ENCODE results near the gene EIF3D. TPM values are rescaled to one million over a fixed set of nuclear protein-coding genes. Genes with fewer than 3 reads are reported as not detected.

EIF3D gene
- total and polyA plus RNA-seq, 2 of the 13 experiments (the other 11 are each of a cell fraction or from before 2014, with no cell fraction given) = 118 to 274 TPM

DNA sequence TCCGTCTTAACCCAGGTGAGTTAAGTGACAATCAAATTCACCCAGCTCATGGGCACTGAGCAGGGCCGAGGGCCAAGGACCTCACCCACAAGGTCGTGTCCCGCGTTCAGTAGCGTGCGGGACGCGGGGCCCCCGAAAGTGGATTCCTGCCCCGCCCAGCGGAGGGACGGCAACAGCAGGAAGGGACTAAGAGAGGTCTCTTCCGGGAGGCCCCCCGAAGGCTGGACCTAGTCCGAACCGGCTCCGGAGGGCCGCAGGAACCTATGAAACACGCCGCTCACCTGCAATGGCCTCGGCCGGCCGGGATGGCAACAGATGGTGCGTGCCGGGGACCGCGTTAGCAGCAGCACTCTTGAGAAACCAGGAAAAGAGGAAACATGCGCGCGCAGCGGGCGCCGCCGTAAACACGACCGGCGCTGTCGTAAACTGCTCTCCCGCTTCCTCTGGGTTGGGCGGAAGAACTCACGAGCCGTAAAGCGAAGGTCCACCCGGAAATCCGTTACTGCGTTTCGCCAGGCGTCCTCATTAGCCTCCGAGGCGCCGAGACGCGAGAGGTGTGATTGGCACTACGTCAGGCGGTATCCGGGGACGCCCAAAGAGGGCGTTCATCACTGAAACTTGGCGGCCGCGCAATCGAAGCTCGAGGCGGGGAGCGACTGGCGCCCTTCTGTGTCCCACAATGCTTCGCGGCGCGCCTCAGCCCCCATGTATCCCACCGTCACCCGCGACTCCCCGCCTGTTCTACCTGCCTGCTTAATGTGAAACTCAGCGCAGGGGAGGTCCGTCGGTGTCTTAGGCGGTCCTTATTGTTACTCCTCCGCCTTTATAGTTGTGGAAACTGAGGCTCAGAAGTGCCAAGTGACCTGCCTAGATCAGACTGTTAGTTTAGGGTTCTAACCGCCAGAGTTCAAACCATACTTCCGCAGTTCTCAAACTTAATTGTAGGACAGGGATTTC is at the start of gene EIF3D (continued):
- TF ChIP-seq, protein P1, sequence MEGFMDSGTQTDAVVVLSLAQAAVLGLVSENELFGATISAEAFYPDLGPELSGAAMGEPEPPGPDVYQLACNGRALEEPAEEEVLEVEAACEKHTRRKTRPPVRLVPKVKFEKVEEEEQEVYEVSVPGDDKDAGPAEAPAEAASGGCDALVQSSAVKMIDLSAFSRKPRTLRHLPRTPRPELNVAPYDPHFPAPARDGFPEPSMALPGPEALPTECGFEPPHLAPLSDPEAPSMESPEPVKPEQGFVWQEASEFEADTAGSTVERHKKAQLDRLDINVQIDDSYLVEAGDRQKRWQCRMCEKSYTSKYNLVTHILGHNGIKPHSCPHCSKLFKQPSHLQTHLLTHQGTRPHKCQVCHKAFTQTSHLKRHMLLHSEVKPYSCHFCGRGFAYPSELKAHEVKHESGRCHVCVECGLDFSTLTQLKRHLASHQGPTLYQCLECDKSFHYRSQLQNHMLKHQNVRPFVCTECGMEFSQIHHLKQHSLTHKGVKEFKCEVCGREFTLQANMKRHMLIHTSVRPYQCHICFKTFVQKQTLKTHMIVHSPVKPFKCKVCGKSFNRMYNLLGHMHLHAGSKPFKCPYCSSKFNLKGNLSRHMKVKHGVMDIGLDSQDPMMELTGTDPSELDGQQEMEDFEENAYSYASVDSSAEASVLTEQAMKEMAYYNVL (CRISPR knock-in tag; IDR thresholded peaks at IDR 0.05; ENCODE audit: borderline replicate concordance) = peak; percentile 71
- TF ChIP-seq ZFP90 (CRISPR knock-in tag; IDR thresholded peaks at IDR 0.05; ENCODE audit: borderline replicate concordance) (peak; percentile 91; the same call in 1 of the 2 replicates), MAFF (IDR thresholded peaks at IDR 0.05; ENCODE audit: low read depth, low read length) (no peak; the same call in 1 of the 2 replicates), MBD4 (IDR thresholded peaks at IDR 0.05; ENCODE audit: borderline replicate concordance, low read length) (no peak), MTERF4 (CRISPR knock-in tag; IDR thresholded peaks at IDR 0.05) (no peak; the same call in 1 of the 2 replicates), CEBPB (IDR thresholded peaks at IDR 0.05; ENCODE audit: borderline replicate concordance, low read depth, low read length) (0 out of 2 replicates have a peak, but pooled peaks have one; percentile 25), ZSCAN9 (CRISPR knock-in tag; IDR thresholded peaks at IDR 0.05; ENCODE audit: borderline replicate concordance) (peak; percentile 48; the same call in 1 of the 2 replicates), ZMYM3 (CRISPR knock-in tag; IDR thresholded peaks at IDR 0.05) (no peak; the same call in none of the 2 replicates), ZNF605 (CRISPR knock-in tag; IDR thresholded peaks at IDR 0.05) (peak; percentile 90), PTBP1 (IDR thresholded peaks at IDR 0.05; ENCODE audit: low read depth, low read length, poor library complexity, severe bottlenecking) (peak; percentile 33), ZBTB38 (CRISPR knock-in tag; IDR thresholded peaks at IDR 0.05) (peak; percentile 83), U2AF1 (optimal IDR thresholded peaks at IDR 0.05; ENCODE audit: low read depth, low read length) (no peak), ZBTB43 (CRISPR knock-in tag; conservative IDR thresholded peaks at IDR 0.05) (no peak), IKZF4 (CRISPR knock-in tag; IDR thresholded peaks at IDR 0.05; ENCODE audit: borderline replicate concordance, low read depth, not compliant biosample characterization) (peak; percentile 70), TCF7L2 (IDR thresholded peaks at IDR 0.05; ENCODE audit: low read depth, low read length) (no peak), SMYD3 (CRISPR knock-in tag; IDR thresholded peaks at IDR 0.05) (no peak), IRF2 (CRISPR knock-in tag; IDR thresholded peaks at IDR 0.05) (peak; percentile 91)
- TF ChIP-seq, protein P2, sequence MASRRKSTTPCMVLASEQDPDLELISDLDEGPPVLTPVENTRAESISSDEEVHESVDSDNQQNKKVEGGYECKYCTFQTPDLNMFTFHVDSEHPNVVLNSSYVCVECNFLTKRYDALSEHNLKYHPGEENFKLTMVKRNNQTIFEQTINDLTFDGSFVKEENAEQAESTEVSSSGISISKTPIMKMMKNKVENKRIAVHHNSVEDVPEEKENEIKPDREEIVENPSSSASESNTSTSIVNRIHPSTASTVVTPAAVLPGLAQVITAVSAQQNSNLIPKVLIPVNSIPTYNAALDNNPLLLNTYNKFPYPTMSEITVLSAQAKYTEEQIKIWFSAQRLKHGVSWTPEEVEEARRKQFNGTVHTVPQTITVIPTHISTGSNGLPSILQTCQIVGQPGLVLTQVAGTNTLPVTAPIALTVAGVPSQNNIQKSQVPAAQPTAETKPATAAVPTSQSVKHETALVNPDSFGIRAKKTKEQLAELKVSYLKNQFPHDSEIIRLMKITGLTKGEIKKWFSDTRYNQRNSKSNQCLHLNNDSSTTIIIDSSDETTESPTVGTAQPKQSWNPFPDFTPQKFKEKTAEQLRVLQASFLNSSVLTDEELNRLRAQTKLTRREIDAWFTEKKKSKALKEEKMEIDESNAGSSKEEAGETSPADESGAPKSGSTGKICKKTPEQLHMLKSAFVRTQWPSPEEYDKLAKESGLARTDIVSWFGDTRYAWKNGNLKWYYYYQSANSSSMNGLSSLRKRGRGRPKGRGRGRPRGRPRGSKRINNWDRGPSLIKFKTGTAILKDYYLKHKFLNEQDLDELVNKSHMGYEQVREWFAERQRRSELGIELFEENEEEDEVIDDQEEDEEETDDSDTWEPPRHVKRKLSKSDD (CRISPR knock-in tag; IDR thresholded peaks at IDR 0.05; ENCODE audit: low read depth) = peak; percentile 73; the same call in 1 of the 2 replicates
- TF ChIP-seq, protein P3, sequence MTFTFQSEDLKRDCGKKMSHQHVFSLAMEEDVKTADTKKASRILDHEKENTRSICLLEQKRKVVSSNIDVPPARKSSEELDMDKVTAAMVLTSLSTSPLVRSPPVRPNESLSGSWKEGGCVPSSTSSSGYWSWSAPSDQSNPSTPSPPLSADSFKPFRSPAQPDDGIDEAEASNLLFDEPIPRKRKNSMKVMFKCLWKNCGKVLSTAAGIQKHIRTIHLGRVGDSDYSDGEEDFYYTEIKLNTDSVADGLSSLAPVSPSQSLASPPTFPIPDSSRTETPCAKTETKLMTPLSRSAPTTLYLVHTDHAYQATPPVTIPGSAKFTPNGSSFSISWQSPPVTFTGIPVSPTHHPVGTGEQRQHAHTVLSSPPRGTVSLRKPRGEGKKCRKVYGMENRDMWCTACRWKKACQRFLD (CRISPR knock-in tag; IDR thresholded peaks at IDR 0.05; ENCODE audit: borderline replicate concordance) = 0 out of 2 replicates have a peak, but pooled peaks have one; percentile 57
